Activated CD4-positive, CD25-positive, alpha-beta regulatory T cell (primary cell): ENCODE results near the gene MYD88.
"Not testable (repeated sequence)": the region's sequence is repeated elsewhere in the genome, so short reads cannot be mapped to it uniquely, and the experiment has no call there.

Source experiments
- DNase-seq, 4 experiments: peaks; one replicate each; lab custom pipeline; 2025; lab: John Stamatoyannopoulos, UW

Gene MYD88

GRCh38 chr3:38126121-38126892, 12.2 kb upstream of the MYD88 start:
- no peak for DNase-seq

GRCh38 chr3:38127611-38128302, 10.7 kb upstream of the MYD88 start:
- no peak for DNase-seq

GRCh38 chr3:38128303-38128655, 10.2 kb upstream of the MYD88 start:
- DNase-seq, result no peak

GRCh38 chr3:38129058-38129457, 9.4 kb upstream of the MYD88 start:
- DNase-seq, result no peak

- DNase-seq, result no peak
Observed at GRCh38 chr3:38130631-38131065, 7.8 kb upstream of the MYD88 start.

GRCh38 chr3:38131621-38132369, 6.7 kb upstream of the MYD88 start:
- DNase-seq, result no peak

- no peak for DNase-seq
Observed at GRCh38 chr3:38133209-38133556, 5.3 kb upstream of the MYD88 start.

- no peak for DNase-seq
Observed at GRCh38 chr3:38133557-38134405, 4.7 kb upstream of the MYD88 start.

GRCh38 chr3:38134517-38135143, 3.8 kb upstream of the MYD88 start:
- not testable (repeated sequence) for DNase-seq

GRCh38 chr3:38135621-38136277, 2.7 kb upstream of the MYD88 start:
- not testable (repeated sequence) for DNase-seq

- DNase-seq, result peak in 1 of 4 experiments; percentile 10
Observed at GRCh38 chr3:38136393-38136776, 2.1 kb upstream of the MYD88 start.

- peak; percentile 92 to 95 (median 94) for DNase-seq
Observed at GRCh38 chr3:38136777-38137614, 1.5 kb upstream of the MYD88 start, which contains the start of gene ACAA1. Gene ACAA1 (minus strand): TSS chr3:38137127. CDS start chr3:38137035, 92 bp downstream.

GRCh38 chr3:38137615-38138348, 679 bp upstream of the MYD88 start:
- DNase-seq, result no peak

- DNase-seq, result no peak
Observed at GRCh38 chr3:38139191-38139590, 730 bp downstream of the MYD88 start.

- no peak for DNase-seq
Observed at GRCh38 chr3:38139652-38140051, 1.2 kb downstream of the MYD88 start.

GRCh38 chr3:38140326-38141172, 2.1 kb downstream of the MYD88 start:
- no peak for DNase-seq

- no peak for DNase-seq
Observed at GRCh38 chr3:38141173-38141951, 2.9 kb downstream of the MYD88 start.

- DNase-seq, result no peak
Observed at GRCh38 chr3:38141952-38142273, 3.5 kb downstream of the MYD88 start.
